Smooth muscle cell (in vitro differentiated cells): ENCODE measurements around the gene MED9. TPM values are rescaled to one million over a fixed set of nuclear protein-coding genes. Genes with fewer than 3 reads are reported as not detected.

ENCODE experiments used
- DNase-seq: peaks from one replicate; lab custom pipeline; 2025; ENCODE audit not compliant: unreplicated experiment; lab: John Stamatoyannopoulos, UW
- H2AFZ ChIP-seq: fragments of 200-600 bp; sonication (generic); 2 replicates; pipeline ENCODE4 v1.6.0; 2016; ENCODE audit warnings: antibody characterized with exemption, low read depth, mild to moderate bottlenecking
- H3F3A ChIP-seq: fragments of 200-600 bp; sonication (generic); 2 replicates; pipeline ENCODE4 v1.6.0; 2017; ENCODE audit warnings: antibody characterized with exemption, low read depth
- H3K27ac ChIP-seq: fragments of 200-600 bp; sonication (generic); 2 replicates; pipeline ENCODE4 v1.5.1; 2016; ENCODE audit warnings: low read depth, mild to moderate bottlenecking
- H3K27me3 ChIP-seq: fragments of 200-600 bp; sonication (generic); 2 replicates; pipeline ENCODE4 v1.6.1; 2016; ENCODE audit warnings: low read depth, mild to moderate bottlenecking
- H3K36me3 ChIP-seq: fragments of 200-600 bp; sonication (generic); 2 replicates; pipeline ENCODE4 v1.5.1; 2016; ENCODE audit warnings: low read depth
- H3K4me1 ChIP-seq: fragments of 200-600 bp; sonication (generic); 2 replicates; pipeline ENCODE4 v1.5.1; 2016; ENCODE audit warnings: low read depth
- H3K4me2 ChIP-seq: fragments of 200-600 bp; sonication (generic); 2 replicates; pipeline ENCODE4 v1.6.0; 2016; ENCODE audit warnings: mild to moderate bottlenecking
- H3K4me3 ChIP-seq: fragments of 200-600 bp; sonication (generic); 2 replicates; pipeline ENCODE4 v1.5.1; 2016; ENCODE audit warnings: mild to moderate bottlenecking
- H3K79me2 ChIP-seq: fragments of 200-600 bp; sonication (generic); 2 replicates; pipeline ENCODE4 v1.6.0; 2016; ENCODE audit warnings: low read depth, mild to moderate bottlenecking
- H3K9ac ChIP-seq: fragments of 200-600 bp; sonication (generic); 2 replicates; pipeline ENCODE4 v1.6.0; 2016; ENCODE audit warnings: low read depth
- H3K9me3 ChIP-seq: fragments of 200-600 bp; sonication (generic); replicated peaks from 2 replicates; pipeline ENCODE4 v1.5.1; 2016; ENCODE audit warnings: low read depth
- H4K20me1 ChIP-seq: fragments of 200-600 bp; sonication (generic); 2 replicates; pipeline ENCODE4 v1.6.0; 2016; ENCODE audit warnings: low read depth
- WGBS: methylation state at CpG from one replicate; pipeline ENCODE4 v1.1.7; 2016; ENCODE audit warnings: low lambda C conversion rate; 5-methylcytosine and 5-hydroxymethylcytosine counted together
- polyA plus RNA-seq: library from polyadenylated mRNA; unstranded; fragments of >200 nt; fragmentation: Nextera tagmentation; extraction: Ambion mirVana; gene quantifications from 2 replicates; pipeline ENCODE4 v1.2.1, GENCODE V29; 2016
- total RNA-seq: library from RNA; depleted of rRNA; stranded (reverse); fragments of >200 nt; gene quantifications from 2 replicates; pipeline ENCODE4 v1.2.3, GENCODE V29; 2014
- TF ChIP-seq, protein P1 (sequence below): fragments of 200-600 bp; sonication (generic); IDR thresholded peaks from 2 replicates; pipeline ENCODE4 v1.5.1; 2017; ENCODE audit warnings: borderline replicate concordance, mild to moderate bottlenecking, antibody characterized with exemption; ENCODE audit not compliant: insufficient read depth, poor library complexity, severe bottlenecking

The MED9 gene
- total and polyA plus RNA-seq, 2 experiments from 2014 or later = 8.4 to 15.4 TPM

GRCh38 chr17:17514361-17514992, 37.7 kb downstream of the MED9 start:
- Histone ChIP-seq H3K4me2 (no peak overlapping the region), H3K9me3 (no peaks in the 10 kb centered on the region), H3K4me1 (peaks cover 11% of the 10 kb centered on the region), H4K20me1 (peaks cover 21% of the 10 kb centered on the region), H3K79me2 (no peaks in the 10 kb centered on the region), H3K4me3 (no peak overlapping the region), H3K27ac (peak overlapping the region; percentile 86), H3K9ac (no peak overlapping the region), H3K36me3 (no peaks in the 10 kb centered on the region), H3F3A (no peaks in the 10 kb centered on the region), H3K27me3 (no peaks in the 10 kb centered on the region), H2AFZ (no peak overlapping the region)
- DNase-seq = no peak
- WGBS = 92% methylated on average over 16 of the region's 16 CpGs
- TF ChIP-seq, protein P1, sequence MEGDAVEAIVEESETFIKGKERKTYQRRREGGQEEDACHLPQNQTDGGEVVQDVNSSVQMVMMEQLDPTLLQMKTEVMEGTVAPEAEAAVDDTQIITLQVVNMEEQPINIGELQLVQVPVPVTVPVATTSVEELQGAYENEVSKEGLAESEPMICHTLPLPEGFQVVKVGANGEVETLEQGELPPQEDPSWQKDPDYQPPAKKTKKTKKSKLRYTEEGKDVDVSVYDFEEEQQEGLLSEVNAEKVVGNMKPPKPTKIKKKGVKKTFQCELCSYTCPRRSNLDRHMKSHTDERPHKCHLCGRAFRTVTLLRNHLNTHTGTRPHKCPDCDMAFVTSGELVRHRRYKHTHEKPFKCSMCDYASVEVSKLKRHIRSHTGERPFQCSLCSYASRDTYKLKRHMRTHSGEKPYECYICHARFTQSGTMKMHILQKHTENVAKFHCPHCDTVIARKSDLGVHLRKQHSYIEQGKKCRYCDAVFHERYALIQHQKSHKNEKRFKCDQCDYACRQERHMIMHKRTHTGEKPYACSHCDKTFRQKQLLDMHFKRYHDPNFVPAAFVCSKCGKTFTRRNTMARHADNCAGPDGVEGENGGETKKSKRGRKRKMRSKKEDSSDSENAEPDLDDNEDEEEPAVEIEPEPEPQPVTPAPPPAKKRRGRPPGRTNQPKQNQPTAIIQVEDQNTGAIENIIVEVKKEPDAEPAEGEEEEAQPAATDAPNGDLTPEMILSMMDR = no peak

DNA sequence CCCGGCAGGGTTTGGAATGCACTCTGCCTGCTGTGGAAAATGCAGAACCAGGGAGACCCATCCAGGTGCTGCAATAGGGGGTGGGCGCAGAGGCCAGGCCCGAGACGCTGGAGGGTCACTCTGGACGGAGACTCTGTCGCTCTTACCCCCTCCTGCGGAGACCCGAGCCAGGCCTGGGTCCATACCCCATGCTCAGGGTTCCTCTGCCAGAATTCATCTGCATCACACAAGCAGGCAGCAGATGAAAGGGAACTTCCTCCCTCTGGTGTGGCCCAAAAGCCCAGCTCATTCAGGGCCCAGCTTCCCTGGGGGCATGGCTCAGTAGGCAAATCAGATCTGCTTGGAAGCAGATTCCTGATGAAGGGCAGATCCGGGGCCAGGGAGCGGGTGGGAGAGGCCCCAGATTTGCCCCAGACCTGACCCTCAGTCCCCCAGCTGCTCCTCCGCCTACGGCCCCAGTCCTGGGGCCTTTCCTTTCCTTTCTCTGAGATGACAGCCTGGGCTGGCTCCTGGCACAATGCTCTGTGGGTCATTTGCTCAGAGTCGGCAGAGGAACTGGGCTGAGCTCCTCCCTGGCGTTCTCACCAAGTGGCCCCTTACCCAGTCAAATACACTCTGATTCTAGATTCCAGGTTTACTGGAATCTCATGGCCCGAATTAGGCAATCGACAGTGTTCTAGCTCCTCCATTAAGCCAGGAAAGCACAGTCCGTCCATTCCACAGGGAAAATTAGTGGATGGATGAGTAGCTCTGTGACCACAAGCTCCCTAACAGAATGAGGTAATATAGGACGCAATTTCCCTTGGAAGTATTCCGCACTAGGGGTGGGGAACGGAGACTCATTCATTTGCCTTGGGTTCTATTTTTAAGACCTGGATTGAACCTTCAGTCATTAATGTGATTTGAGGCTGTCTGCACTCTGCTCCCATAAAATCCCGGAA, 38.5 kb downstream of the MED9 start:
- H3K27ac ChIP-seq = peak overlapping the region; percentile 86

DNA sequence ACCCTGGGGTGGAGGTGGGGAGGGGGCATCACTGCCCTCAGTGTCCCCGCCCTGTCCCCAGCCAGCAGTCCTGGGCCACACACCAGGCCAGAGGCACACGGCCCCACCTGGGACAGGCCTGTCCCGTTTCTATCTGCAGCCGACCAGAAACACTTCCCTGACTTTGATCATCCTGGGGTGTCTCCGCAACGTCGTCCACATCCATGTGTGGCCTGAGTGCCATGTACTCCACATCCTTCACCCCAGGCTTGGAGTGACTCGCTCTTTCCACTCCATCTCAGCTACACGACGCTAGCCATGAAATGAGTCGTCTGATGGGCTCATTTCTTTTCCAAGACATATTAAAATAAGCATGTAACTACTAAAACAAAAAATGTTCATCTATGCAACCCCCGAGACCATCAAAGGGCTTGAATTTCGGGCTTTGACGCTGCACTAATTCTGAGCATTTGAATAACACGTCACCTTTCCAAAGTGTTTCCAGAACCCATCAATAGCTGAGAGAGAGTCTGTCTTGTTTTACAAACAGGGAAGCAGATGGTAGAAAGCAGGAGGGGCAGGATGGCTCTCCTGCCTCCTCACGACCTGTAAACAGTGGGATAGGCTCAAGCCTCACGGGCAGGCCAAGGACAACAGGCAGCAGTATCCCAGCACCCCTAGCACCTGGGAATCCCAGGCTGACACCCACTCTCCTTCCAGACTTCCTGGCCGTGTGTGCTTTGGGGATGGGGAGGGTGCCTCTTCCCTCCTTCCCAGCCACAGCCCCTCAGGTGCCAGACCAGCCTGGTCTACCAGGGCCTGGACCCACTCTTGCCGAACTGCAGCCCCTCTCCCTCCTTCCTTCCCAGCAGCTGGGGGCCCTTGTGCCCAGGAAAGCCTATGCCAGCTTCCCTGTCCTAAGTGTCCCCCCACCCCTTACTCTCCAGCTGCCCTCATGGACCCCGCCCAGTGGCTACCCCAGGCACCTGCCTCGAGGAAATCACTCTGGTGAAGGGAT, 39.4 kb downstream of the MED9 start:
- peak overlapping the region; percentile 46 for H3K4me2 ChIP-seq
- H4K20me1 ChIP-seq = peaks cover 19% of the 10 kb centered on the region
- TF ChIP-seq, protein P1 = no peak
- no peaks in the 10 kb centered on the region for H3K27me3 ChIP-seq
- no peaks in the 10 kb centered on the region for H3F3A ChIP-seq
- H3K4me1 ChIP-seq = peaks cover 11% of the 10 kb centered on the region
- H2AFZ ChIP-seq = no peak overlapping the region
- peak overlapping the region; percentile 86 for H3K27ac ChIP-seq
- H3K9me3 ChIP-seq = no peaks in the 10 kb centered on the region
- H3K36me3 ChIP-seq = no peaks in the 10 kb centered on the region
- H3K9ac ChIP-seq = no peak overlapping the region
- no peaks in the 10 kb centered on the region for H3K79me2 ChIP-seq
- no peak for DNase-seq
- WGBS = 59% methylated on average over 21 of the region's 21 CpGs
- no peak overlapping the region for H3K4me3 ChIP-seq

More for the DNA sequence above, 38.5 kb downstream of the MED9 start:
- Histone ChIP-seq H3K4me2 (peak overlapping the region; percentile 46), H4K20me1 (peaks cover 21% of the 10 kb centered on the region), H3K9me3 (no peaks in the 10 kb centered on the region), H3K36me3 (no peaks in the 10 kb centered on the region), H2AFZ (peak overlapping the region; percentile 18), H3K27me3 (no peaks in the 10 kb centered on the region), H3K4me3 (no peak overlapping the region), H3F3A (no peaks in the 10 kb centered on the region), H3K79me2 (no peaks in the 10 kb centered on the region), H3K9ac (no peak overlapping the region), H3K4me1 (peaks cover 11% of the 10 kb centered on the region)
- TF ChIP-seq, protein P1 = no peak
- 61% methylated on average over 20 of the region's 21 CpGs for WGBS
- DNase-seq = no peak
